Body of pancreas (tissue), 4 donors: Measurements from ENCODE around the gene EHMT1. TPM values are rescaled to one million over a fixed set of nuclear protein-coding genes. Genes with fewer than 3 reads are reported as not detected.

ENCODE experiments used
- ATAC-seq: fragments of 150-250 bp; one replicate; pipeline ENCODE4 v1.9.1; 2016
- DNase-seq, 4 donors: peaks; one replicate each; pipeline ENCODE4 v3.0.0-alpha.2; 2019
- H3K27ac ChIP-seq, 4 donors: fragments of 200-600 bp; sonication (generic); 1 replicate in 3 of 4; 2 replicates in 1 of 4; pipeline versions ENCODE4 v1.5.1 to v1.6.1; 2016 to 2019; ENCODE audit warnings: mild to moderate bottlenecking in 1 of 4, mixed read lengths in 1 of 4, moderate library complexity in 1 of 4
- H3K27me3 ChIP-seq, 2 donors: fragments of 200-600 bp; sonication (generic); one replicate each; pipeline ENCODE4 v1.6.0; 2016; ENCODE audit warnings: mild to moderate bottlenecking in 1 of 2
- H3K36me3 ChIP-seq, 2 donors: fragments of 200-600 bp; sonication (generic); replicated peaks in 1 of 2; 2 replicates each; pipeline ENCODE4 v1.5.1; 2016; ENCODE audit warnings: low read depth in 2 of 2; ENCODE audit not compliant: insufficient read depth in 1 of 2
- H3K4me1 ChIP-seq: fragments of 200-600 bp; sonication (generic); one replicate; pipeline ENCODE4 v1.6.0; 2016
- H3K4me3 ChIP-seq, 2 donors: fragments of 200-600 bp; sonication (generic); 1 replicate in 1 of 2; 2 replicates in 1 of 2; pipeline ENCODE4 v1.5.1; 2016 to 2019
- H3K9me3 ChIP-seq, 3 donors: fragments of 200-600 bp; sonication (generic); 1 replicate in 2 of 3; 2 replicates in 1 of 3; pipeline ENCODE4 v1.5.1; 2016
- CTCF ChIP-seq, 7 experiments: fragments of 450-650 bp in 4 of 7; fragments of 200-600 bp in 3 of 7; sonication (generic) in 3 of 7; IDR thresholded peaks; one replicate each; pipeline ENCODE4 v1.5.1; 2016 to 2019; ENCODE audit warnings: antibody characterized with exemption in 7 of 7
- POLR2A ChIP-seq, 3 donors: fragments of 450-650 bp; IDR thresholded peaks; one replicate each; pipeline ENCODE4 v1.6.1; 2016; ENCODE audit warnings: antibody characterized with exemption in 3 of 3, mild to moderate bottlenecking in 2 of 3
- WGBS, 2 donors: methylation state at CpG; one replicate each; pipeline ENCODE4 v1.1.5; 2017; 5-methylcytosine and 5-hydroxymethylcytosine counted together
- intact Hi-C: fragments of 100-400 bp; cut with DNase I; formaldehyde crosslinking; loops from one replicate; pipeline ENCODE4 v1.15.1; 2023
- total RNA-seq, 2 donors: library from RNA; depleted of rRNA; stranded (reverse); fragments of >200 nt; gene quantifications; one replicate each; pipeline ENCODE4 v1.1.0, GENCODE V29; 2016

EHMT1 gene
- total RNA-seq, 2 donors from 2014 or later = 41.0 to 65.9 TPM

- Histone ChIP-seq H3K9me3 (no peaks in the 10 kb centered on the region), H3K4me1 (peaks cover 3% of the 10 kb centered on the region), H3K4me3 (no peak overlapping the region), H3K27me3 (peaks cover 0 to 2% of the 10 kb centered on the region in 2 donors), H3K27ac (no peak overlapping the region), H3K36me3 (no peaks in the 10 kb centered on the region)
- TF ChIP-seq CTCF (IDR thresholded peaks at IDR 0.05) (no peak), POLR2A (IDR thresholded peaks at IDR 0.05) (no peak)
- intact Hi-C loops = no loop called here
- ATAC-seq (no peak), DNase-seq (no peak)
- WGBS, 2 donors = 61 to 68% methylated on average over 5 to 8 of the region's 8 CpGs
Measured at GRCh38 chr9:137873408-137873807, 254.6 kb downstream of the EHMT1 start.

GRCh38 chr9:137873858-137874362, 255.1 kb downstream of the EHMT1 start:
- peaks cover 0 to 7% of the 10 kb centered on the region in 2 donors for H3K27me3 ChIP-seq
- H3K4me1 ChIP-seq = peaks cover 8% of the 10 kb centered on the region
- DNase-seq (no peak), ATAC-seq (no peak)
- intact Hi-C loops = no loop called here
- no peak overlapping the region for H3K4me3 ChIP-seq
- 67 to 70% methylated on average over 9 of the region's 9 CpGs for WGBS, 2 donors
- no peak for TF ChIP-seq POLR2A (IDR thresholded peaks at IDR 0.05)
- TF ChIP-seq CTCF (IDR thresholded peaks at IDR 0.05) = no peak
- H3K9me3 ChIP-seq = no peaks in the 10 kb centered on the region
- H3K36me3 ChIP-seq = no peaks in the 10 kb centered on the region
- no peak overlapping the region for H3K27ac ChIP-seq

- 73 to 81% methylated on average over 12 to 14 of the region's 14 CpGs for WGBS, 2 donors
- Histone ChIP-seq H3K27ac (no peak overlapping the region), H3K36me3 (no peaks in the 10 kb centered on the region), H3K9me3 (no peaks in the 10 kb centered on the region), H3K4me1 (peaks cover 9% of the 10 kb centered on the region), H3K4me3 (no peak overlapping the region), H3K27me3 (peaks cover 0 to 10% of the 10 kb centered on the region in 2 donors)
- TF ChIP-seq CTCF (IDR thresholded peaks at IDR 0.05) (no peak), POLR2A (IDR thresholded peaks at IDR 0.05) (no peak)
- DNase-seq = no peak
- intact Hi-C loops = no loop called here
- ATAC-seq = no peak
Measured at GRCh38 chr9:137875354-137875753, 256.5 kb downstream of the EHMT1 start.

- DNase-seq = no peak
- TF ChIP-seq CTCF (IDR thresholded peaks at IDR 0.05) = no peak
- no peak for TF ChIP-seq POLR2A (IDR thresholded peaks at IDR 0.05)
- H3K36me3 ChIP-seq = no peaks in the 10 kb centered on the region
- no peak for ATAC-seq
- intact Hi-C loops = no loop called here
- no peaks in the 10 kb centered on the region for H3K9me3 ChIP-seq
- peaks cover 9% of the 10 kb centered on the region for H3K4me1 ChIP-seq
- H3K4me3 ChIP-seq = no peak overlapping the region
- peaks cover 0 to 10% of the 10 kb centered on the region in 2 donors for H3K27me3 ChIP-seq
- 79 to 81% methylated on average over 10 of the region's 10 CpGs for WGBS, 2 donors
- no peak overlapping the region for H3K27ac ChIP-seq
Measured at GRCh38 chr9:137875846-137876245, 257.0 kb downstream of the EHMT1 start.

- Histone ChIP-seq H3K27me3 (peaks cover 0 to 10% of the 10 kb centered on the region in 2 donors), H3K4me3 (no peak overlapping the region), H3K36me3 (no peaks in the 10 kb centered on the region), H3K4me1 (peaks cover 9% of the 10 kb centered on the region), H3K27ac (no peak overlapping the region), H3K9me3 (no peaks in the 10 kb centered on the region)
- no peak for TF ChIP-seq POLR2A (IDR thresholded peaks at IDR 0.05)
- no peak for TF ChIP-seq CTCF (IDR thresholded peaks at IDR 0.05)
- no peak for ATAC-seq
- 52 to 60% methylated on average over 8 of the region's 8 CpGs for WGBS, 2 donors
- DNase-seq = no peak
- intact Hi-C loops = no loop called here
Measured at GRCh38 chr9:137876269-137876668, 257.5 kb downstream of the EHMT1 start.
